Pulmonary artery endothelial cell (primary cell): ENCODE results near the gene ZNF385B. TPM values are rescaled to one million over a fixed set of nuclear protein-coding genes. Genes with fewer than 3 reads are reported as not detected.

Experiments used
- DNase-seq: peaks from one replicate; pipeline ENCODE4 v3.0.0-alpha.2; 2011; ENCODE audit warnings: low read depth, low spot score
- total RNA-seq: library from RNA; depleted of rRNA; stranded (reverse); fragments of >200 nt; gene quantifications from 2 replicates; pipeline ENCODE4 v1.2.3, GENCODE V29; 2014

ZNF385B gene
- total RNA-seq, 1 donor from 2014 or later, result not detected

DNA sequence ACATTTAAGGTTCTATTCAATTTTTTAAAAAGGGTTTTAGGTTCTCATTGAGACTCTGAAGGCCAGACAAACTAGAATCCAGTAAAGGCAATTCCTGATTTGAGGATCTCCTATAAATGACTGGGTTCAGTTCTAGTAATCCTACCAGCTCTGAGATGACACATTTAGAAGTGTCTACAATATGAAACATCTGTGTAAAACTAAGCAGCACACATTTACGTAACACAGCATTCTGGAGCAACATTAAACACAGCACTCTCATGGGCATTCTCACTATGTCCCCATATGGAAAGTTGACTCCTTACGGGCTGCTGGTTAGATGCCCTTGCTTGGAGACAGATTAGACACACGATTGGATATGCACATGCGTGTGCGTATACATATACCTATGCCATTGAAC lies 114.4 kb downstream of the ZNF385B start:
- DNase-seq, result no peak

DNA sequence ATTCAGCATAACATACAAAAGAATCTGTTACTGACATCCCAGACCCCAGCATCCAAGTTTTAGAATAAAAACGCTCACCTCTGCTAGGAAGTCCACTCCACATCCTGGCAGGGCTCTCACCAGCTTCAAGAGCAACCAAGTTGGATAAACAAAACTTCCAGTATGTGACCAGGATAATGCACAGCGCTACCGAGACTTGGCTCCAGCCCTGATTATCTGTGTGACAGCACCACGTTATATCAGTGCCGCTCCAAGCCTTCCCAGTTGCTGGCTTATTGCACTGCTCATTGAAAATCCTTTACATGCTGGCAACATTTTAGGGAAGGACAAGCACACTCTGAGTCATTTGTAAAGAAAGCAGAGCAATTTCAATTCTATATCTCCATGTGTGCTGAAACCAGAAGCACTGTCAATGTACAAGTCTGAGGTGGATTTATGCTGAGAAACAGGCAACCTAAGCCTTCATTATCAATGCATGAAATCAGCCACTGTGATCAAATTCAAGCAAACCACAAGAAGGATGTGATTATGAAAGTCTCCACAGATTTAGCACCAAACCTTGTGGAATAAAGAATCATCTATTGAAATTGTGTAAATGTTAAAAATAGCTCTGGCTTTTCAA lies 115.7 kb downstream of the ZNF385B start:
- DNase-seq, result no peak

DNA sequence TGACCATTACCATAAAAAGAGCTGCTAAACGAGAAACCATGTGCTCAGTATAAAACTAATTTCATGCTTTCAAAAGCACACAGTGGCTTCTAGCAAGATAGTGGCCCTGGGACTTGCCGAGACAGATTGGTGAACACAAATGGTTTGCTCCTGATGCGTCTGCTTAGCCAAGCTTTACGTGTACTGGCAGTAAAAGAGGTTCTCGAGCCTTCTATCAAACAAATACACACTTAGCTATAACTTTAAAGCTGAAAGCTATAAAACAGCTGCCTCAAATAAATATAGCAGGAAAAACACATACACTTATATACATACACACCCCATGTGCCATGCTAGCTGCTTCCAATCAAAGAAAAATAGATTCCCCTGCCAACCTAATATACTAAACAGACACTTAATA lies 117.0 kb downstream of the ZNF385B start:
- no peak for DNase-seq

DNA sequence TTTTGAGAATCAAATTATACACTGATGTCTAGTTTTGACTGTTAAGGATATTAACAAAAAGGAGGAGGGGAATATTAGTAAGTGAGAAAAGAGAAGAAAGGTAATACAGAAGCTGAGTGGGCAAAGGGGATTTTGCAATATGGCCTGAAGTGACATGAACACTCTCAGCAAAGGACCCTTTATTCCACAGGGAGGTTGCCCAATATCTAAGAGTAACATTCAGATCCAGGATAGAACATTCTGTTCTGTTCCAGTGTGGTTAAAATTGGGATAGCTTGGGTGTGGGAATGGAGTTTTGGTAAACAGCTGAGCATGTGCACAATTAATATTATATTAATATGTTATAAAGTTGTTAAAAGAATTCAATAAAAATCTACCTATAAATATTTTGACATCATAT lies 120.1 kb downstream of the ZNF385B start:
- DNase-seq, result no peak

DNA sequence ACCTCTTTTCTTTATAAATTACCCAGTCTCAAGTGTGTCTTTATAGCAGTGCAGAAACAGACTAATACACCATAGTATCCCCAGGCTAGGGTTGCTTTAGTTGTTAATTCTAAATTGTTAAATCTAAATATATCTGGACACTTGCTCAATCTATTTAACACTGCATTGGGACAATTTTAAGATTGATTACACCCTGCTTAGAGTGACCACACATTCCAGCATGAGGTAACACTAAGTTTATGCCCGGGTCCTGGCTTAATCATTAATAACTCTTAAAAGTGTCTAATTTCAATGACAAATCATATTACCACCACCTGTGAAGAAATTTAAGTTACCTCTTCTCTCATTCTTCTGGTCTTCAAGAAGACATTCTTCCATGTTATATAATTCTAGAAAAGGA lies 131.4 kb downstream of the ZNF385B start:
- DNase-seq, result no peak

DNA sequence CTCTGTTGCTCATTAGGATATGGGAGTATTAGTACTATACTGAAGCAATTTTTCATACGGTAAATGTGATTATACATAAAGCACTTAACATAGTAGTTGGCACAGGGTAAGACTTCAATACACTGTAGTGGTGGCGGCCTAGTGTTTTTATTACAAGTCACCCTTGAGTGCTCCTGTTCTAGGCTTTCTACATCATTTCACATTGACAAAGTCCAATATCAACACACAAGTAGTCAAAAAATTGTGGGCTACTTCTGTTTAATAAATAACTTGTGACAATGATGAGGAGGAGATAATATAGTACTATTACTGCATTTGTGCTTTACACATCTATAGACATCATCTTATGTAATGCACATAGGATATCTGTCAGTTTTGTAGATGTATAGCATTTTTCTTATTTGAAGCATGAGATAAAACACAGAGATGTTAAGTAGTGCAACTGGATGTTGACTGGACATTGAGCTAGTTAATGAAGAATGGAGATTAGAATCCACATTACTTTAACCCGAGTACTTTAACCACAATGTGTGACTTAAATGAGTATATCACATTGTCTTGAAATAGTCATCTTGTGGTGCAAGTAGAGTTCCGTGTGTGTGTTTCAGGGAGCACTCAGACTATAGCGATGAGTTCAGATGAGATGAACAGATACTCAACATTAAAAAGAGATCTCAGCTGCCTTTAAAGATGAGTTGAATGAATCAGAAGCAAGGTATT lies 134.8 kb downstream of the ZNF385B start:
- no peak for DNase-seq

DNA sequence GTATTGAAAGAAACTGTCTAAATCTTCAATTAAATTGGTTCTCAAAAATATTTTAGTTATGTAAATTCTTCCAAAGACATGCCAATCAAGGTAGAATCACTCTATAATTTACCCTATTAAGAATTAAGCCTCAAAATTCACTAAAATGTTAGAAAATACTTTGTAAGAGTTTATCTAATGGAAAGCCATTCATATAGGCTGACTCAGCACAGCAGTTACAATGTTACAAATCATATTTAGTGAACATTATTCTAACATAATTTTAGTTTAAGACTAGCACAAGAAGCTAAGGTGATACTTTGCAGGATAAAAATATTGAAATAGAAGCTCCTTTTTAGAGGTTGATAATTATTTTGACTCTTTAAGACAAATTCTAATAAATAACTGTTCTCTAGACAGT lies 137.0 kb downstream of the ZNF385B start:
- no peak for DNase-seq

DNA sequence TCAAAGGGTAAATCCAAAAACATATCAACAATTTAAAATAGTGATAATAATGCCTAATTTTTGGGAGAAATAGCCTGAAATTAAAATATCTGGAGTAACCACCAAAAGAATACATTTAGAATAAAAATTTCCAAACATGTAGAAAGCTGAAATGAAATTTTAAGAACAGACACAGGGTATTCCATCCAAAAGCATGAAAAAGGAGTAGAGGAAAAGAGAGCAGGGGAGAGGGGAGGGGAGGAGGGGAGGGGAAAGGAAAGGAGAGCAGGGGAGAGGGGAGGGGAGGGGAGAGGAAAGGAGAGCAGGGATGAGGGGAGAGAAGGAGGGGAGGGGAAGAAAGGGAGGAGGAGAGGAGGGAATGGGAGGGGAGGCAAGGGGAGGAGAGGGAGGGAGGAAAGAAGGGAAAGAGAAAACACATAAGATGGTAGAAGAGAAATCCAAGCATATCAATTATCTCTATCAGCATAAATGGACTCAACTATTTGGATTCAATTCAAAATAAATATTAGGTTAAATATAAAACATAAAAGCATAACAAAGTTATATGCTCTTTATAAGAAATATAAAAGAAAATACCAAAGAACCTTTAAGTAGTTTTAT lies 141.1 kb downstream of the ZNF385B start:
- no peak for DNase-seq

DNA sequence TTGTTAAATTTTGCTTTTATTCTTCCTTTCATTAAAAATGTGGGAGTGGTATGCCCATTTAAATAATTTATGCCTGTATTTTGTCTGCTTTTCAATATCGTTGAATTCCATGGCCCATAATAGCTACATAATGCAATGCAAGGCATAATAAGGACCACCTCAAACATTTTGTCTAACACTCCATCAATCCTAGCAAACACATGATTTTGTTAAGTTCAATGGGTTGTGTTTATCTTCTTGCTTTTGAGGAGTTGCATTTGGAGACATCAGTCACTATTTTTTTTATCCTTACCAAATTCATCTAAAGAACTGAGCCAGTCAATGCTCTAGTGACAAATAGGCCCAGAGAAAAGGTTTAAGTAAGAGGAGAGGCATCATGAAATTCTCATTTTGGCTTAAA lies 145.5 kb downstream of the ZNF385B start:
- DNase-seq, result no peak

DNA sequence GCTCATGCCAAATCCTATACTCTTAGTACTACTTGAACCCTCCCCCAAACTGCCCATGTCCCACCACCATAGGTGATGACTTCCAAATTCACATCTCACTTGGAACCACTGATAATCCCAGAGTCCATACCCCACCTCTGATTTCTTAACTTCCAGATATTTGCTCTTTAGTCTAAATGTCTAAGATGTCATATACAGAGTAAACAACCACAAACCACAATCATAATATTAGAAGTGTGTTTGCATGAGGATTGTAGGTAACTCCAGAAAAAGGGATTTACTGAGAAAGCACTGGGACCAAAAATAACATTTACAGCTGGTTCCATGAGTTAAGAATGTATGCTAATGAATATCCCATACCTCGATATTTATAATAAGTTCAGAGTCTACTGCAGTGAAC lies 146.2 kb downstream of the ZNF385B start:
- no peak for DNase-seq

DNA sequence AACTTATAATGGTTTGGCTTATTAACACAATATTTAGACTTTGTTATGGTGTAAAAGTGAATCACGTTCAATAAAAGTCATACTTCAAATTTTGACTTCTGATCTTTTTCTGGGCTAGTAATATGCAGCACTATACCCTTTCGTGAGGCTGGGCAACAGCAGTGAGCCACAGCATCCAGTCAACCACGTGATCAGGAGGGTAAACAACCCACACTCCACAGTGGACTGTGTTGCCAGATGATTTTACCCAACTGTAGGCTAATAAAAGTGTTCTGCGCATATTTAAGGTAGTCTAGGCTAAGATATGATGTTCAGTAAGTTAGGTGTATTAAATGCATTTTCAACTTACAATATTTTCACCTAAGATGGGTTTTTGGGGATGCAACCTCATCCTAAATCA lies 148.6 kb downstream of the ZNF385B start:
- DNase-seq, result no peak

DNA sequence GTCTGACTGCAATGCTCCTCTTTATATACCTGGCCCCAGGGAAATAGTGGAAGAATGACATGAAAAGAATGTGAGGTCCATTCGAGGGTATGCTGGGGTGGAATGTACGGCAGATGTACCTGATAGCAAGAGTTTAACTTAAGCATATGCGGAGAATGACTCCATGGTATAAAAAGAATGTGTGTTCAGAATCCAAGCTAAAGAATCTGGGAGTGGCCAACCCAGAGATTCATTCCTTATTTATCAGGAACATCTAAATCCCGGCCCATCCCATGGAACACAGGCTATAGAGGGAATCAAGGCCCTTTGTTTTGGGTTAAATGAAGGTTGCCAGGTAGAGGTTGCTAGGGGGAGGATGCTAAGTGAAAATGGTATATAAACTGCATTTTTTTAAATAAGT lies 150.0 kb downstream of the ZNF385B start:
- DNase-seq, result no peak

DNA sequence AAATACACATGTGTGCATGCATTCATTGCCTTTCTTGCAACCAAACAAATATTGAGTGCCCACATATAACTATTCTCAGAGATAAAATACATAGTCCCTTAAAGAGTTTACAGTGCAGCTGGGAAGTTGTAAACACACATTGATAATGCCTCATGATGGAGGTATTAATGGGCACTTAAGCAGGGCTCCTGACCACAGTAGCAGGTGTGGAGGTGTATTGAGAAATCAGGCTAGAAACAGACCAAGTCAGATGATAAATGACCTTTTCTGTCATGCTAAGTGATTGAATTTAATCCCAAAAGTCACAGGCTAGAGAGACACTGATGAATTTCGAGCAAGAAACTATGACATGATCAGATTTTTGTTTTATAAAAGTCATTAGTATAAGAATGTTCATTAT lies 157.7 kb downstream of the ZNF385B start:
- DNase-seq, result no peak

DNA sequence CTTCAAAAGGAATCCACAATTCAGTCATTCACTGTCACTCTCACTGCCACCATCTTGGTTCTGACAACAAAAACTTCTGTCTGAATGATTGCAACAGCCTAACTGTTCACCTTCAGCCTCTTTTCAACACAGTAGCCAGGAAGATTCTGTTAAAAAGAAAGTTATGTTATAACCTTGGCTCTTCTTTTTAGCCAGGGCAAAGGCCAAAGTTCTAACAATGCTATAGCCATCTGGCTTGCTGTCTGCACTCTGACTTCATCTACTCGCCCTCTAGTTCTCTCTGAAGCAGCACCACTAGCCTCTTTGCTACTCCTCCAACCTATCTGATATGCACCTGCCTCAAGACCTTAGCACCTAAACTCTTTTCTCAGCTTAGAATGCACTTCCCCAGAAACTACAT lies 158.5 kb downstream of the ZNF385B start:
- no peak for DNase-seq

DNA sequence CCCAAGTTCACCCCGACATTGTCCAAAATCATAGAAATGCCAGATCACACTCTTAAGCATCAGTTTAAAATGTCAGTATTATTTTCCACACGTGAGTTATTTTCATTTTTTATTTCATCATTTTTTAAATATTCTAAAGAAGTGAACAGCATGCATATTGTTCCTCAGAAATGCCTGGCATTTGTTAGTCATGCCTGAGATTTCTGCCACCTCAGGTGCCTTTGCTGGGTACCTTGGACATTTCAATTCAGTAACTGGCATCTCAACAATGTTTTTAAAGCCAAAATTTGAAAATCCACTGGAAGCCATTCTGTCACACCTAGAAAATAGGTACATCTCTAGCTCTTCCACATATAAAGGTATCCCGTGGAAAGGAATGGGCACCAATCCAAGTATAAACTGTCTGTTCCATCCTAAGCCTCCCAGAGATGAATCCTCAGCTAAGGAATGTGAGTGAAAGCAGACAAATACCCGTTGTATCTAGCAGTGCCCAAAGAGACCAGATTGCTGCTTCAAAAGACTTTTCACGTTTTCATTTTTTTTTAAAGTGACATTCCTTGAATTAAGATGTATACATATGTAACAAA lies 159.8 kb downstream of the ZNF385B start:
- DNase-seq, result no peak

DNA sequence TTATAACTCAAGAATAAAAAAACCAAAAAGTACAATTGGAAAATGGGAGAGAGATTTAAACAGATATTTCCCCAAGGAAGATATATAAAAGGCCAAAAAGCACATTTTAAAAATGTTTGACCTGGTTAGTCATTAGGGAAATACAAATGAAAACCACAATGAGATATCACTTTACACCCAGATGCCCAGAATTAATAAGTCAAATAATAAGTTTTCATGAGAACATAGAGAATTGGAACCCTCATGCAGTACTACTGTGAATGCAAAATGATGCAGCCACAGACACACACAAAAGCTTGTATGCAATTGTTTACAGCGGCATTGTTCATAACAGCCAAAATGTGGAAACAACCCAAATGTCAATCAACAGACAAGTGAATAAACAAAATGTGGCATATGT lies 165.9 kb downstream of the ZNF385B start:
- no peak for DNase-seq

DNA sequence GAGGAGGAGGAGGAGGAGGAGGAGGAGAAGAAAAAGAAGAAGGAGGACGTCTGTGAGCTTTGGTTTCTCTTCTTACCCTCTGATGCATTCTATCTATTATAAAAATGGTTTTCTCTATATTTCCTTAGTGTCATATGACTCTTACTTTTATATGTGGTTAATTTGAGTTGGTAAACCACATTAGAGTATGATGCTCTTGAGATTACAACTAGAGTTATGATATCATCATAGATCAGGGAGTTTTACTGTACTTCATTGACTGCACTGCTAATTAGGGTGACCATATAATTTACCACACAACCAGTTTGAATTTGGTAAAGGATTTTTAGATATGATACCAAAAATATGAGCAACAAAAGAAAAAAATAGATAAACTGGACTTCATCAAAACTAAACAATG lies 166.4 kb downstream of the ZNF385B start:
- DNase-seq, result no peak

DNA sequence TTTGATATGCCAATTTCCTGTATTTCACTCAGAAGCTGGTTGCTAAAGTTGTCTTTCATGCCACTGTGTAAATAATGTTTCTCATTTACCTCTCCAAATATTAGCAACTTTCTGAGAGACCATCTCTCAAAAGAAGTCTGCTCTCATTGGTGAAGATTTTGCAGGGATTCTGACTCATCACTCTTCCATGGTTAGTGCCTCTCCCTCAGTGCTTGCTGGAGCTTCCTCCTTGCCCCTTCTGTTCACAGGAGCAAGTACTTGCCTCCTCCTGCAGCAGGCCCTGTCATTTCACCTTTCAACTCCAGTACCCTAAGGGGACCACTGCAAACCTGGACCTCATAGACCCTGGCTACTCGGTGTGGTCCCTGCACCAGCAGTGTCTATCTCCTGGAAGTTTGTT lies 168.8 kb downstream of the ZNF385B start:
- DNase-seq, result no peak

DNA sequence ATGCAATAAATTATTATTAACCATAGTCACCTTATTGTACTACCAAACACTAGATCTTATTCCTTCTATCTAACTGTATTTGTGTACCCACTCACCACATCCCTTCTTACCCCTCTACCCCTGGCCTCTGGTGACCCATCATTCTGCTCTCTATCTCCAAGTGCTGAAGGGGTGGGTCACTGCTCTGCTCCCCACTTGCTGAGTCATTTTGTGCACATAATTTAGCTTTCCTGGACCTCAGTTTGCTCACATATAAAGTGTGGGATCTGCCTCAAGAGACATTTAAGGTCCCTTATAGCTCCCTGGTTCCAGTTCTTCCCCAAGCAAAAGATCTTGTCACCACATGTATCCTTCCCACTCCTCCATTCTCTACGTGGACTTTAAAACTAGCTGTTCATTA lies 169.4 kb downstream of the ZNF385B start:
- no peak for DNase-seq

DNA sequence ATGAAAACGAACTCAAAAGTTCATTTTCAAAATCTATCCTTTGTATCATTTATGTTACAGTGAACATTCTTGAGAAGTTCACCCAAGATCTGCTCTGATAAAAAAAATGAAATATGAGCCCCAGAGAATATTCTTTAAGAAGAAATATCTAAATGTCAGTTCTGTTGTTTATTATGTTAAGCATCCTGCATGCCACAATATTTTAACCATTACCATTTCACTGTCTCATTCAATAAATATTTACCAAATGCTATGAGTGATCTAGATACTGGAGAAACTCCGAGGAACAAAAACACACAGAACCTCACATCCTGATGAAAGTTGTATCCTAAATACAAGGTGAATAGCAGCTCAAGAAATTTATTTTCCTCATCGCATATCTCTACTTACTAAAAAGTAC lies 170.2 kb downstream of the ZNF385B start:
- no peak for DNase-seq

DNA sequence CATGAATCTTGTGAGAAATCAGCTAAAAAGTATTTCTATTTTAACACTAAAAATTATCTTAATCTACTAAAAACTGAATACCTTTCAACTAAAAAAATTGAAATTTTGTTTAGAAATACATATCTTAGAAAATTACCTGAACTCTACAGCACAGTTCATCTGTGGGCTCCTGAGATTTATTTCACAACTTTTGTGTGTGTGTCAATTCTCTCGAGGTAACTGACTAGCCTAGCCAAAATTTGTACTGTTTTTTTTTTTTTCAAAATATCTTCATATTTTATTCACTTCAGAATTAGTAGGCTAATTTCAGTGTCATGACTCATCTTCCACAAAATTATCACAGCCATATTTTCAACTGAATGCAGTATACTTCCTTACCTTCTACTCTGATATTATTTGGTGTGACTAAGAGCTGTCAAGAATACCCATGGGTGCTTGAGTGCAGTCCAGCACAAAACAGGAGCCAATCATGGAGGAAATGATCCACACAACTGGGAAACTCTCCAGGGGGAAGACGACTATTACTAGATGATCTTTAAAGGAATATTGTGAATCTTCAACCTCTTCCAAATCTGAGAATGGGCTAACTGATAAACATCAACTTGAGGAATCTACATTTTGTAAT lies 174.6 kb downstream of the ZNF385B start:
- no peak for DNase-seq

DNA sequence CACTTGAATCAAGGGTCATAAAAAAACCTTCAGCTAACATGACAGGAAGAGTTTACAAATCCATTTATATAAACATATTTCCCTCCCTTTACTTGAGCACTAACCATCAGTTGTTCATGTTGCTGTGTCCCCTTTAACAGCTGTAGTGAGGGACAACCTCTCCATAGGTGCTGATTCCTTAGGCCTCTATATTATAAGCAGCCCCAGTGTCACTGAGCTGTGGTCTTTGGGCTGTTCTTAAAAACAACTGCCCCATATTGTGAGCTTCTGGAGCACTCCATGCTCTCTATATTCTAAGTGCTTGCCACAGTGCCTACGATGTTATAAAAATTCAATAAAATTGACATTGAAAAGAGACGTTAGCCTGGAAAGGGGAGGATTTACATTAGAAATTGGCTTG lies 175.3 kb downstream of the ZNF385B start:
- DNase-seq, result no peak
